NCI-H1417 (cell line): ENCODE measurements around the gene DUSP1.

Experiments used
- DNase-seq, 3 experiments: peaks; one replicate each; lab custom pipeline; 2025; lab: John Stamatoyannopoulos, UW

The DUSP1 gene

GRCh38 chr5:172724242-172725183 lies 46.5 kb downstream of the DUSP1 start:
- DNase-seq, result no peak

- no peak for DNase-seq
Measured at GRCh38 chr5:172723508-172723907, 47.5 kb downstream of the DUSP1 start.

GRCh38 chr5:172722327-172722815 lies 48.6 kb downstream of the DUSP1 start:
- no peak for DNase-seq

- DNase-seq, result no peak
Measured at GRCh38 chr5:172721455-172722326, 49.3 kb downstream of the DUSP1 start.

GRCh38 chr5:172720655-172721054 lies 50.3 kb downstream of the DUSP1 start:
- DNase-seq, result no peak

- DNase-seq, result no peak
Measured at GRCh38 chr5:172719211-172719610, 51.8 kb downstream of the DUSP1 start.

GRCh38 chr5:172718527-172719114 lies 52.4 kb downstream of the DUSP1 start:
- DNase-seq, result no peak
